Loucy (cell line): ENCODE results near the gene TPBGL.

Experiments
- EZH2phosphoT487 ChIP-seq: fragments of 200-600 bp; IDR thresholded peaks from 2 replicates; pipeline ENCODE4 v1.6.1; 2018; ENCODE audit warnings: antibody characterized with exemption, mild to moderate bottlenecking, moderate library complexity, borderline replicate concordance
- TF ChIP-seq, protein P1 (sequence below): fragments of 200-600 bp; sonication (generic); conservative IDR thresholded peaks from 2 replicates; pipeline ENCODE4 v1.5.1; 2014; ENCODE audit warnings: mild to moderate bottlenecking, antibody characterized with exemption, low read length

DNA sequence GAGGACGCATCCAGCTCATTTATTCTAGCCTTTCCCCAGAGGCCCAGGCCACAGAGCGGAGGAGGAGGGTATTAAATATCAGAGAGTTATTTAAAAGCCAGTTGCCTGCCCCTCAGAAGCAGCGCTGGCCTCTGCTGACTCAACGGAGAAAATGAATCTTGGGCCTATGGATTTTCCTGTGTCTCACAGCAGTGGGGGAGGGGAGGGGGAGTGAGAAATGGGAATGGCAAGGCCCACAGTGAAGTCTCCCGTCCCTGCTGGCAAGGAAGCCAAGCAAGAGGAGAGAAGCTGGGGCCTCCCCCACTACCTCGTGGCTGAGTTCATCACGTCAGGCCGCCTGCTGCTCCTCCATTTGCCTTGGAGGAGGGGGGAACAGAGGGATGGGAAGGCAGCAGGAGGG lies 4.5 kb upstream of the TPBGL start:
- TF ChIP-seq, protein P1, sequence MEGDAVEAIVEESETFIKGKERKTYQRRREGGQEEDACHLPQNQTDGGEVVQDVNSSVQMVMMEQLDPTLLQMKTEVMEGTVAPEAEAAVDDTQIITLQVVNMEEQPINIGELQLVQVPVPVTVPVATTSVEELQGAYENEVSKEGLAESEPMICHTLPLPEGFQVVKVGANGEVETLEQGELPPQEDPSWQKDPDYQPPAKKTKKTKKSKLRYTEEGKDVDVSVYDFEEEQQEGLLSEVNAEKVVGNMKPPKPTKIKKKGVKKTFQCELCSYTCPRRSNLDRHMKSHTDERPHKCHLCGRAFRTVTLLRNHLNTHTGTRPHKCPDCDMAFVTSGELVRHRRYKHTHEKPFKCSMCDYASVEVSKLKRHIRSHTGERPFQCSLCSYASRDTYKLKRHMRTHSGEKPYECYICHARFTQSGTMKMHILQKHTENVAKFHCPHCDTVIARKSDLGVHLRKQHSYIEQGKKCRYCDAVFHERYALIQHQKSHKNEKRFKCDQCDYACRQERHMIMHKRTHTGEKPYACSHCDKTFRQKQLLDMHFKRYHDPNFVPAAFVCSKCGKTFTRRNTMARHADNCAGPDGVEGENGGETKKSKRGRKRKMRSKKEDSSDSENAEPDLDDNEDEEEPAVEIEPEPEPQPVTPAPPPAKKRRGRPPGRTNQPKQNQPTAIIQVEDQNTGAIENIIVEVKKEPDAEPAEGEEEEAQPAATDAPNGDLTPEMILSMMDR: no peak
- TF ChIP-seq EZH2phosphoT487: no peak
